HCT116 (cell line): ENCODE data around the gene TIAM1. TPM values are rescaled to one million over a fixed set of nuclear protein-coding genes. Genes with fewer than 3 reads are reported as not detected.

ENCODE experiments used
- ATAC-seq: fragments of 200-7000 bp; cut with Tn5 transposase; 2 replicates; pipeline ENCODE4 v1.9.1; 2020; ENCODE audit warnings: mild to moderate bottlenecking, moderate library complexity
- BruUV-seq: library from RNA; stranded (reverse); fragments of 400-500 nt; replicated peaks from 2 replicates; lab custom pipeline; 2021; lab: Mats Ljungman, UMichigan
- CTCF ChIA-PET: fragments of 300-600 bp; sonication (Branson Sonifier 250); formaldehyde crosslinking; loops from one replicate; lab custom pipeline; 2021; ENCODE audit warnings: antibody characterized with exemption; lab: Charles Lee
- POLR2A ChIA-PET: fragments of 300-600, 350-600 bp; sonication (Branson Sonifier 250); formaldehyde crosslinking; loops from one replicate; lab custom pipeline; 2021; ENCODE audit warnings: antibody characterized with exemption; lab: Charles Lee
- RAD21 ChIA-PET, 2 experiments: fragments of 300-600 bp; sonication (Branson Sonifier 250); formaldehyde crosslinking; loops; one replicate each; lab custom pipeline; 2023; ENCODE audit warnings: low total read pairs in 2 of 2; ENCODE audit not compliant: uncharacterized antibody in 2 of 2, unreplicated experiment in 2 of 2, low non-redundant PET in 1 of 2; lab: Charles Lee
- DNase-seq: peaks from one replicate; pipeline ENCODE4 v3.0.0-alpha.2; 2010; ENCODE audit warnings: low read depth, low spot score
- H2AFZ ChIP-seq: fragments of 200-600 bp; shearing (Covaris generic), sonication (generic); 2 replicates; pipeline ENCODE4 v1.6.1; 2017; ENCODE audit warnings: low read depth, mixed run types, mixed read lengths, antibody characterized with exemption, low read length; ENCODE audit not compliant: poor library complexity, severe bottlenecking
- H3K27ac ChIP-seq: 2 replicates; pipeline ENCODE4 v1.5.1; 2012; ENCODE audit warnings: low read depth, low read length
- H3K27me3 ChIP-seq: fragments of 200-600 bp; sonication (generic); 2 replicates; pipeline ENCODE4 v1.6.1; 2016; ENCODE audit warnings: mixed run types, low read length, mixed read lengths; ENCODE audit not compliant: insufficient read depth
- H3K36me3 ChIP-seq, 2 experiments: fragments of 200-500 bp in 1 of 2; fragments of 200-600 bp in 1 of 2; sonication (Bioruptor generic) in 1 of 2; sonication (generic) in 1 of 2; 2 replicates each; pipeline versions ENCODE4 v1.5.1 to v1.6.1; 2014 to 2016; ENCODE audit warnings: low read length in 2 of 2, inconsistent platforms in 1 of 2, mixed read lengths in 1 of 2, mixed run types in 1 of 2; ENCODE audit not compliant: insufficient read depth in 2 of 2, control insufficient read depth in 1 of 2
- H3K4me1 ChIP-seq, 2 experiments: fragments of 200-600 bp in 1 of 2; sonication (generic) in 1 of 2; 2 replicates each; pipeline versions ENCODE4 v1.5.1 to v1.6.1; 2012 to 2017; ENCODE audit warnings: low read length in 2 of 2, inconsistent platforms in 1 of 2, mild to moderate bottlenecking in 1 of 2, mixed read lengths in 1 of 2, mixed run types in 1 of 2, moderate library complexity in 1 of 2; ENCODE audit not compliant: insufficient read depth in 2 of 2, control insufficient read depth in 1 of 2
- H3K4me2 ChIP-seq: fragments of 200-600 bp; sonication (generic); 2 replicates; pipeline ENCODE4 v1.6.1; 2017; ENCODE audit warnings: mixed run types, low read length, mixed read lengths
- H3K4me3 ChIP-seq, 2 experiments: fragments of 200-600 bp in 1 of 2; sonication (generic) in 1 of 2; replicated peaks in 1 of 2; 2 replicates each; pipeline ENCODE4 v1.5.1; 2011 to 2016; ENCODE audit warnings: low read length in 2 of 2, control low read depth in 1 of 2, low read depth in 1 of 2, mild to moderate bottlenecking in 1 of 2, mixed read lengths in 1 of 2, mixed run types in 1 of 2
- H3K79me2 ChIP-seq: fragments of 200-600 bp; sonication (generic); 2 replicates; pipeline ENCODE4 v1.6.1; 2017; ENCODE audit warnings: mild to moderate bottlenecking, mixed run types, low read length, moderate library complexity, mixed read lengths; ENCODE audit not compliant: insufficient read depth
- H3K9ac ChIP-seq: fragments of 200-600 bp; sonication (generic); 2 replicates; pipeline ENCODE4 v1.6.1; 2016; ENCODE audit warnings: low read length, mixed read lengths
- H3K9me2 ChIP-seq: fragments of 200-600 bp; sonication (generic), shearing (Covaris generic); 2 replicates; pipeline ENCODE4 v1.6.1; 2017; ENCODE audit warnings: mixed run types, mild to moderate bottlenecking, moderate library complexity; ENCODE audit not compliant: insufficient read depth
- H3K9me3 ChIP-seq, 2 experiments: fragments of 200-500 bp in 1 of 2; fragments of 200-600 bp in 1 of 2; sonication (Bioruptor generic) in 1 of 2; sonication (generic) in 1 of 2; 2 replicates each; pipeline ENCODE4 v1.6.1; 2014 to 2017; ENCODE audit warnings: low read length in 2 of 2, mixed read lengths in 2 of 2, inconsistent platforms in 1 of 2, low read depth in 1 of 2, mild to moderate bottlenecking in 1 of 2, mixed run types in 1 of 2, moderate library complexity in 1 of 2; ENCODE audit not compliant: control insufficient read depth in 1 of 2, insufficient read depth in 1 of 2
- H4K20me1 ChIP-seq: fragments of 200-600 bp; sonication (generic), shearing (Covaris generic); 2 replicates; pipeline ENCODE4 v1.6.1; 2017; ENCODE audit warnings: mixed run types, mild to moderate bottlenecking, moderate library complexity; ENCODE audit not compliant: insufficient read depth
- CBX3 ChIP-seq: IDR thresholded peaks from 2 replicates; pipeline ENCODE4 v1.6.1; 2012; ENCODE audit warnings: low read depth
- CEBPB ChIP-seq: IDR thresholded peaks from 2 replicates; pipeline ENCODE4 v1.6.1; 2012; ENCODE audit warnings: low read depth
- EGR1 ChIP-seq: IDR thresholded peaks from 2 replicates; pipeline ENCODE4 v1.6.1; 2012; ENCODE audit warnings: low read depth
- ELF1 ChIP-seq: IDR thresholded peaks from 2 replicates; pipeline ENCODE4 v1.6.1; 2012; ENCODE audit warnings: low read depth, borderline replicate concordance
- POLR2AphosphoS5 ChIP-seq: IDR thresholded peaks from 2 replicates; pipeline ENCODE4 v1.6.1; 2011; ENCODE audit warnings: mild to moderate bottlenecking, low read depth, low read length, moderate library complexity
- RAD21 ChIP-seq: IDR thresholded peaks from 2 replicates; pipeline ENCODE4 v1.6.1; 2012; ENCODE audit warnings: low read depth, mild to moderate bottlenecking
- REST ChIP-seq: IDR thresholded peaks from 2 replicates; pipeline ENCODE4 v1.6.1; 2012; ENCODE audit warnings: low read depth
- SIN3A ChIP-seq: IDR thresholded peaks from 2 replicates; pipeline ENCODE4 v1.6.1; 2012; ENCODE audit warnings: low read depth
- SP1 ChIP-seq: IDR thresholded peaks from 2 replicates; pipeline ENCODE4 v1.6.1; 2012; ENCODE audit warnings: low read depth
- SRF ChIP-seq: IDR thresholded peaks from 2 replicates; pipeline ENCODE4 v1.6.1; 2012; ENCODE audit warnings: low read depth
- TCF7L2 ChIP-seq: IDR thresholded peaks from 2 replicates; pipeline ENCODE4 v1.7.0; 2011; ENCODE audit warnings: borderline replicate concordance, inconsistent platforms; ENCODE audit not compliant: insufficient read depth, insufficient read length; ENCODE audit errors: extremely low read depth
- YY1 ChIP-seq: IDR thresholded peaks from 2 replicates; pipeline ENCODE4 v1.6.1; 2011; ENCODE audit warnings: low read length, low read depth, moderate library complexity, mild to moderate bottlenecking; ENCODE audit not compliant: insufficient replicate concordance; ENCODE audit errors: extremely low read depth
- ZBTB33 ChIP-seq: IDR thresholded peaks from 2 replicates; pipeline ENCODE4 v1.6.1; 2011; ENCODE audit warnings: mild to moderate bottlenecking, low read length, moderate library complexity; ENCODE audit not compliant: insufficient replicate concordance; ENCODE audit errors: extremely low read depth
- intact Hi-C: fragments of 100-400 bp; cut with micrococcal nuclease; formaldehyde crosslinking; loops from 2 replicates; pipeline ENCODE4 v1.10.0; 2022
- total RNA-seq: library from RNA; stranded (reverse); gene quantifications from one replicate; pipeline ENCODE4 v1.2.1, GENCODE V29; 2021; ENCODE audit not compliant: unreplicated experiment

TIAM1 gene
- total RNA-seq, 1 experiment from 2014 or later: 47.8 TPM

GRCh38 chr21:31220575-31220974 is 123.5 kb downstream of the TIAM1 start:
- H3K4me1 ChIP-seq: peaks cover 19 to 26% of the 10 kb centered on the region in 2 experiments
- no peak overlapping the region for H3K9ac ChIP-seq
- intact Hi-C loops: no loop called here
- POLR2A ChIA-PET: no interaction called here
- H4K20me1 ChIP-seq: no peaks in the 10 kb centered on the region
- H3K79me2 ChIP-seq: no peaks in the 10 kb centered on the region
- H3K27ac ChIP-seq: no peak overlapping the region
- H2AFZ ChIP-seq: no peak overlapping the region
- H3K9me3 ChIP-seq: no peaks in the 10 kb centered on the region
- peaks cover 0 to 4% of the 10 kb centered on the region in 2 experiments; a peak in 1 of 4 replicates for H3K36me3 ChIP-seq
- H3K27me3 ChIP-seq: no peaks in the 10 kb centered on the region
- DNase-seq (no peak), ATAC-seq (0 out of 2 replicates have a peak, but pooled peaks have one; percentile 32)
- RAD21 ChIA-PET: no interaction called here
- H3K4me2 ChIP-seq: no peak overlapping the region
- CTCF ChIA-PET: no interaction called here
- H3K9me2 ChIP-seq: no peaks in the 10 kb centered on the region
- no peak overlapping the region for H3K4me3 ChIP-seq
- TF ChIP-seq RAD21 (no peak), SRF (no peak)
- BruUV-seq: no TSS peak

GRCh38 chr21:31218830-31219608 is 125.0 kb downstream of the TIAM1 start:
- CTCF ChIA-PET: no interaction called here

More at GRCh38 chr21:31218830-31219608, 125.0 kb downstream of the TIAM1 start:
- H3K4me3 ChIP-seq: no peak overlapping the region
- peak overlapping the region; percentile 5; the same call in 1 of the 2 replicates for H3K27ac ChIP-seq
- no peaks in the 10 kb centered on the region for H3K27me3 ChIP-seq
- H3K4me2 ChIP-seq: peak overlapping the region; percentile 59
- ChIA-PET RAD21 (no interaction called here), POLR2A (no interaction called here)
- DNase-seq: peak; percentile 22
- intact Hi-C loops: no loop called here
- H3K9ac ChIP-seq: 0 out of 2 replicates have a peak overlapping the region, but pooled peaks have one; percentile 13
- no TSS peak for BruUV-seq
- H2AFZ ChIP-seq: no peak overlapping the region
- H4K20me1 ChIP-seq: no peaks in the 10 kb centered on the region
- no peaks in the 10 kb centered on the region for H3K79me2 ChIP-seq
- ATAC-seq: peak; percentile 42; the same call in 1 of the 2 replicates
- TF ChIP-seq TCF7L2 (no peak), POLR2AphosphoS5 (no peak), EGR1 (peak; percentile 64), SRF (no peak), ELF1 (no peak), SP1 (peak; percentile 52; the same call in 1 of the 2 replicates), YY1 (no peak), SIN3A (peak; percentile 29; the same call in 1 of the 2 replicates), ZBTB33 (no peak), CBX3 (peak; percentile 25; the same call in 1 of the 2 replicates), CEBPB (no peak), REST (no peak)
- H3K36me3 ChIP-seq: peaks cover 0 to under 1% of the 10 kb centered on the region in 2 experiments; a peak in 1 of 4 replicates
- H3K9me2 ChIP-seq: no peaks in the 10 kb centered on the region
- H3K9me3 ChIP-seq: no peaks in the 10 kb centered on the region
- peaks cover 19 to 26% of the 10 kb centered on the region in 2 experiments for H3K4me1 ChIP-seq
